Cardiac fibroblast (primary cell): Measurements from ENCODE around the gene NABP2.

Experiments used
- DNase-seq, 2 donors: peaks; one replicate each; pipeline versions ENCODE4 v3.0.0 to v3.0.0-alpha.2; 2010; ENCODE audit warnings: low read depth in 2 of 2
- H3K4me3 ChIP-seq, 2 donors: replicated peaks in 1 of 2; 1 replicate in 1 of 2; 2 replicates in 1 of 2; pipeline ENCODE4 v1.5.1; 2011; ENCODE audit warnings: low read depth in 2 of 2, low read length in 2 of 2, mild to moderate bottlenecking in 2 of 2, moderate library complexity in 1 of 2
- CTCF ChIP-seq: IDR thresholded peaks from one replicate; pipeline ENCODE4 v1.5.1; 2011; ENCODE audit warnings: low read depth, mild to moderate bottlenecking, low read length, inconsistent platforms

The NABP2 gene

GRCh38 chr12:56198836-56199235, 25.3 kb upstream of the NABP2 start:
- TF ChIP-seq CTCF: no peak
- H3K4me3 ChIP-seq: no peak overlapping the region
- peak in 1 of 2 donors; percentile 66 for DNase-seq

- TF ChIP-seq CTCF: no peak
- DNase-seq: no peak
- no peak overlapping the region for H3K4me3 ChIP-seq
These were observed 21.8 kb upstream of the NABP2 start for GRCh38 chr12:56202366-56202765.

- no peak for DNase-seq
- H3K4me3 ChIP-seq: no peak overlapping the region
- TF ChIP-seq CTCF: no peak
These were observed 21.3 kb upstream of the NABP2 start for GRCh38 chr12:56202838-56203237.

- H3K4me3 ChIP-seq: no peak overlapping the region
- no peak for DNase-seq
- no peak for TF ChIP-seq CTCF
These were observed 19.9 kb upstream of the NABP2 start for GRCh38 chr12:56204275-56204674.

GRCh38 chr12:56205445-56205844, 18.7 kb upstream of the NABP2 start:
- H3K4me3 ChIP-seq: no peak overlapping the region
- DNase-seq: no peak
- TF ChIP-seq CTCF: no peak

GRCh38 chr12:56206452-56207166, 17.5 kb upstream of the NABP2 start:
- DNase-seq: peak; percentile 65 to 76
- TF ChIP-seq CTCF: peak; percentile 74
- H3K4me3 ChIP-seq: no peak overlapping the region

GRCh38 chr12:56208006-56208405, 16.1 kb upstream of the NABP2 start:
- DNase-seq: no peak
- no peak for TF ChIP-seq CTCF
- H3K4me3 ChIP-seq: no peak overlapping the region
